OCI-M2 (cell line): Measurements from ENCODE around the gene PRDM4.

ENCODE experiments used
- DNase-seq: peaks from one replicate; lab custom pipeline; 2025; ENCODE audit not compliant: unreplicated experiment; lab: John Stamatoyannopoulos, UW

The PRDM4 gene, protein sequence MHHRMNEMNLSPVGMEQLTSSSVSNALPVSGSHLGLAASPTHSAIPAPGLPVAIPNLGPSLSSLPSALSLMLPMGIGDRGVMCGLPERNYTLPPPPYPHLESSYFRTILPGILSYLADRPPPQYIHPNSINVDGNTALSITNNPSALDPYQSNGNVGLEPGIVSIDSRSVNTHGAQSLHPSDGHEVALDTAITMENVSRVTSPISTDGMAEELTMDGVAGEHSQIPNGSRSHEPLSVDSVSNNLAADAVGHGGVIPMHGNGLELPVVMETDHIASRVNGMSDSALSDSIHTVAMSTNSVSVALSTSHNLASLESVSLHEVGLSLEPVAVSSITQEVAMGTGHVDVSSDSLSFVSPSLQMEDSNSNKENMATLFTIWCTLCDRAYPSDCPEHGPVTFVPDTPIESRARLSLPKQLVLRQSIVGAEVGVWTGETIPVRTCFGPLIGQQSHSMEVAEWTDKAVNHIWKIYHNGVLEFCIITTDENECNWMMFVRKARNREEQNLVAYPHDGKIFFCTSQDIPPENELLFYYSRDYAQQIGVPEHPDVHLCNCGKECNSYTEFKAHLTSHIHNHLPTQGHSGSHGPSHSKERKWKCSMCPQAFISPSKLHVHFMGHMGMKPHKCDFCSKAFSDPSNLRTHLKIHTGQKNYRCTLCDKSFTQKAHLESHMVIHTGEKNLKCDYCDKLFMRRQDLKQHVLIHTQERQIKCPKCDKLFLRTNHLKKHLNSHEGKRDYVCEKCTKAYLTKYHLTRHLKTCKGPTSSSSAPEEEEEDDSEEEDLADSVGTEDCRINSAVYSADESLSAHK

DNA sequence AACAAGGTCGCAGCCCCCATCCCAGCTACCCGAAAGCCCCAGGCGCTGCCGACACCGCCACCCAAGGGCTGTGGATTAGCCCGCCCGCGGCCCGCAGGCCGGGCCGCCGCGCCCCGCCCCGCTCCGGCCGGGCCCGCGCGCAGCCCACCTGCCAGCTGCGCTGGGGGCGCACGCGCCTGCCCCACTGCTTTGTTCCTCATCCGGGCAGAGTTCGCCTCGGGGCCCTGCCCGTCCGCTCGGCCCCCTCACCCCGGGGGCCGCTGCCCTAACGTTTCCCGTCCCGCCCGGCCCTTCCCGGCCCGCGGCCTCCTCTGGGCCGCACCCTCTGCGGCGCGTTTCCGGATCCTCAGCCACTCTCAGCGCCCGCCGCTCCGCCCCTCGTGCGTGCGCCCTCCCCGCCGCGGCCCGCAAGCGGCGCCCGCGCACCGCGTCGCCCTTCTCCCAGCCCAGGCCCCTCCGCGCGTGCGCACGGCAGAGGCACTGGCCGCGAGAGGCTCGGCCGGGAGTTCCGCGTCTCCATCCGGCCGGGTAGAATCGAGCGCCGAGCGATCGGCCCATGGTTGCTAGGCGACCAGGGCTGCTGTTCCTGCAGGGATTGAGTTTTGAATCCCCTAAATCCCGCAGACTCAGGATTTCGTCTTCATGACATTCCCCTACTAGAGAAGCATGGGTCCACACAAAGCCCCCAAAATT lies at the start of gene PRDM4:
PRDM4 (minus strand) TSS at position 329 of the 693 bp plus-strand sequence. CDS start 622 bp downstream, outside the sequence.
- DNase-seq, result peak; percentile 1

- DNase-seq, result no peak
These were observed 46.7 kb upstream of the PRDM4 start for GRCh38 chr12:107807471-107808150.

GRCh38 chr12:107805488-107806180 lies 44.7 kb upstream of the PRDM4 start:
- DNase-seq, result no peak

DNA sequence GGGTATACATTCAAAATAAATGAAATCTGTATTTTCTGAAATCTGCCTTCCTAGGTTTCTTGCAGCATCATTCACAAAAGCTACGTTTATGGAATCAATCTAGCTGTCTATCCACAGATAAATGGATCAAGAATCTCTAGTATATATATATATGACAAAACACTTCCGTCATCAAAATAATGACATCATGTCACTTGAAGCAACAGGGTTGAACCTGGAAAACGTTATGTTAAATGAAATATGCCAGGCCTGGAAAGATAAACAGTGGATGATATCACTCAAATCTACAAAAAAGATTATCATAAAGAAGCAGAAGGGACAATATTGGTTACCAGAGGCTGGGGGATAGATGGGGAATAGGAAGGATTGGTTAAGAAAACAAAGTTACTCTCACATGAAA lies 42.2 kb upstream of the PRDM4 start:
- no peak for DNase-seq

- no peak for DNase-seq
These were observed 40.2 kb upstream of the PRDM4 start for GRCh38 chr12:107801150-107801549.

DNA sequence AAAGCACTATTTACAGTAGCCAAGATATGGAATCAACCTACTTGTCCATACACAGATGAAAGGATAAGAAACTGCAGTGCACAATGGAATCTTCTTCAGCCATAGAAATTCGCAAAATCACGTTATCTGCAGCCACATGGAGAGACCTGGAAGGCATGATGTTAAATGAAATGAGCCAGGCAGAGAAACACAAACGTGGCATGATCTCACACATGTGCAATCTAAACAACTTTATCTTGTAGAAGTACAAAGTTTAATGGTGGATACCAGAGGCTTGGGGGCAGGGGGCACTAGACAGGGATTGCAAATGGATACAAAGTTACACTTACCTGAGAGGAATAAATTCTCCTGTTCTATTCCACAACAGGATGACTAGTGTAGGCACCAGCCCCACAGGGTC lies 37.6 kb upstream of the PRDM4 start:
- no peak for DNase-seq

- no peak for DNase-seq
These were observed 33.5 kb upstream of the PRDM4 start for GRCh38 chr12:107794451-107794850.

DNA sequence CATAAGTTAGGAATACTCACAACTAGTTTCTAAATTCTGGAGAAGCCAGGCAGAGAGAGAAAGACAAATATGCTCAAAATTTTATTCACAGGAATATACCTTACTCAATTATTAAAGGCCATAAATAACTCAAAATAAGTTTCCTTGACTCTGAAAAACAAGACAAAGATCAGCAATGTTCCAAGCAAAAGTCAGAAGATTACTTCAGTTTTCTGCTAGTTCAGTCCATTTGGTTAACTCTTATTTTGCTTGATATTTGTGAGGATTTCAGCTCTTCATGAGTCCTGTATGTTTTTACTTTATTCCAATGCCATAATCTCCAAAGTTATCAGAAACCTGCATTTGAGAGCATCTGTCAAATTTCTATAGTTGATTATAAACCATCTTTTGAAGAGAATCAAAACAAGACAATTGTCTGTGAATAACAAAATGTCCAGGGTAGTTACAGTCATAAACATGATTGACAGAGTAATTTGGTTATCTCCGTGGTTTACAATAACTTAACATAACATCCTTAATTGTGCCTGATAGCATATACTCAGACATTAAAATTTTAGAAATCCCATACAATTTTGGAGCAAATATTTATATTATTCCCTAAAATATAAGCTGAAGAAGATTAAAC lies 30.6 kb upstream of the PRDM4 start:
- no peak for DNase-seq

DNA sequence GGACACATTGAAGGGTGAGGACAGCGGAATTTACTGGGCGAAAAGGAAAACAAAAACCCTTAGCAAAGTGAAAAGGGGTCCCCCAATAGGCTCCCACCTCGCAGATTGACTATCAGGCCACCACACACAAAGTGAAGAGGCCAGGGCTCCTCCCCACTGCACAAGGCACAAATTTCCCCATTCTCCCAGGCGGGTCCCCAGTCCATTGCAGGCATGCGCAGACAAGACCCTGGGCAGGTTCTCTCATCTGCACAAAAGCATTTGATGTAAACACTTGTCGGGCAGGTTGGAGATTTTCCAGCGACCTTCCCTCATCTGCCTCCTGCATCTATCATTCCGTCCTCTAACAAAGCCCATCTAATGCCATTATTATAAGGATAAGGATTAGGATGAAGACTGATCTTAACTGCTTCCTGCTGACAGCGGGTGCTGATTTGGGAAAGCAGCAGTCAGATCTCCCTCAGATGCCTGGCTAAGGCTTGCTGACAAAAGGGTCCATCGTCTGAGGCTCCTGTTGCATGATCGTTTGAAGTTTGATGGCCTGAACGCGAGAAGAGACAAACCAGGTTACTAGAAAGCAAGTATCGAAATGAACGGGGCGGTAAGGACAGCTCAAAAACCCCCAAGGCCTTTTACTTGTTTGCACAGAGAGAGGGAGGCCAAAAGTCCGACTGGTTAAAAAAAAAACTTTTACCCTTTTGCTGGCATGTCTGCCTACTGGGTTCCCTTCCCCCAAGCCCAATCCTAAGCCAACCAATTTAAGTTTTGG lies 27.9 kb upstream of the PRDM4 start:
- no peak for DNase-seq

- DNase-seq, result no peak
These were observed 27.3 kb upstream of the PRDM4 start for GRCh38 chr12:107788281-107788680.

DNA sequence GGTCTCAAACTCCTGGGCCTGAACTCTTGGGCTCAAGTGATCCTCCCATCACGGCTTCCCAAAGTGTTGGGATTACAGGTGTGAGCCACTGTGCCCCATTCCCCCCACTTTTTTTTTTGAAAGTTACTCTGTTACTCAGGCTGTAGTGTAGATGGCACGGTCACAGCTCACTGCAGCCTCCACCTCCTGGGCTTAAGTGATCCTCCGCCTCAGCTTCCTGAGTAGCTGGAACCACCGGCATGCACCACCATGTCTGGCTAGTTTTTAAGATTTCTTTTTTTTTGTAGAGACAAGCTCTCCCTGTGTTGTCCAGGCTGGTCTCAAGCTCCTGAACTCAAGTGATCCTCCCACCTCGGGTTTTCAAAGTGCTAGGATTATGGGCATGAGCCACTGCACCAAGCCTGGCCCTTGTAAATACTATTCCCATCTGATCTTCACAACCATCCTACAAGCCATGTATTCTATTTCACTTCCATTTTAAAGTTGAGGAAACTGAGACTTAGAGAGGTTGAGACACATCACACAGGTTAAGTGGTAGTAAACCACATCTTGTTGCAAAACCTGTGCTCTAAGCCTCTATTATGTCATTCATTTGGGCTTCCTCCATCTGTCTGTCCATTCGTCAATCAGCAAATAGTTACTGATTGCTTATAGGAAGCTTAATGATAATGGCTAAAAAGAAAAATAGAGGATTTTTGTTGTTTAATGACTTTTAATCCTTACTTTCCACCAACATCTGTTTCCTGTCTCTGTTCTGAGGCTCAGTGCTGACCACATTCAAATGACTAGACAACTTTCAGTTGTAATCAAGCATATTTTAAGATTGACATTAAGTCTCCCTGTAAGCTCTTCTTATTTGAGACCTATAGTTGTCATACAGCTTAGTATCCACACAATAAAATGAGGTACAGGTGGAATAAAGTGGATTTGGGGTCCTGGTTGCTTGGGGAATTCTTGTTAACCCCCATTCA lies 22.8 kb upstream of the PRDM4 start:
- no peak for DNase-seq

DNA sequence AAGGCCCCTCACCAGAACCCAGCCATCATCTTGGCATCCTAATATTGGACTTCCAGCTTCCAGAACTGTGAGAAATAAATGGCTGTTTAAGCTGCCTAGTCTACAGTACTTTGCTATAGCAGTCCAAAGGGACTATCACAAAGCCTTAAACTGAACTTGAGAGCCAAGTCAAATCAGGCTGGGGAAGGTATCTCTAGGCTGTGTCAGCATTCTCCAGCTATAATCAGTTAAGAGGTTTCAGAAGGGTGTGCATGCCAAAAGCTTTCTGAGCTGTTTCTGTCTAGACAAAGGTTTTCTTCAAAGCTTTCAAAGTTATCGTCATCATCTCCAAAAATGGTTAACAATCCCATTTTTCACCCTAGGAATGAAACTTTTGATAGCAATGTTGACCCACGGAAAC lies 21.1 kb upstream of the PRDM4 start:
- no peak for DNase-seq

GRCh38 chr12:107780298-107780697 lies 19.4 kb upstream of the PRDM4 start:
- no peak for DNase-seq

DNA sequence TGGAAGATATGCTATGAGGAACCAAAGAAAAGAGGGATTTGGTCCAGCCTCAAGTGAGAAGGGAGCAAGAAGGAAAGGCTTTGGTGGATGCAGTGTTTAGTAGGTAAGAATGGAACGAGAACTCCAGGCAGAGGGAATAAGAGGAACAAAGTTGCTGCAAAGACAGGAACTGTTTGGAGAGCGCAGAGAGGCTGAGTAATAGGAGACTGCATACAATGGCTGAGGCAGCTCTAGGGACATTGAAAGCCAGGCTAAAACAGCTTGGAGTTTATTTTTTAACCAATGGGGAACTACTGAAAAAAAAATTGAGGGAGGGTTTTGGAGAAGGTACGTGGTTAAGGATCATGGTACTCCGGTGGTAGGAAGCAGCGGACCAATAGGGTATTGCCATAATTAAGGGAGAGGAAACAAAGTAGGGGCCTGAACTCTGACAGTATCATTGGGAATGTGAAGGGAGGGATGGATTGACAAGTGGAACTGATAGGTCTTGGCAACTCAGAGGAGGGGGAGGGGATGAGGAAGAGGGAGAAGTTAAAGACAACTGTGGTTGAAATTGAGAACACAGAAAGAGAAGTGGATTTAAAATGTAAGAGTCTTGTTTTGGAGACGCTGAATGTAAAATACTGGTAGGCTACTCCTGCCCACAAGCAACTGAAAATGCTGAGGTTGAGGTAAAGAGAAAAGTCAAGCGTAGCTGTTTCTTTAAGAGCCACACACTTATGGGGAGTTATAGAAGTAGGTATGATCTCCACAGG lies 18.3 kb upstream of the PRDM4 start:
- no peak for DNase-seq

DNA sequence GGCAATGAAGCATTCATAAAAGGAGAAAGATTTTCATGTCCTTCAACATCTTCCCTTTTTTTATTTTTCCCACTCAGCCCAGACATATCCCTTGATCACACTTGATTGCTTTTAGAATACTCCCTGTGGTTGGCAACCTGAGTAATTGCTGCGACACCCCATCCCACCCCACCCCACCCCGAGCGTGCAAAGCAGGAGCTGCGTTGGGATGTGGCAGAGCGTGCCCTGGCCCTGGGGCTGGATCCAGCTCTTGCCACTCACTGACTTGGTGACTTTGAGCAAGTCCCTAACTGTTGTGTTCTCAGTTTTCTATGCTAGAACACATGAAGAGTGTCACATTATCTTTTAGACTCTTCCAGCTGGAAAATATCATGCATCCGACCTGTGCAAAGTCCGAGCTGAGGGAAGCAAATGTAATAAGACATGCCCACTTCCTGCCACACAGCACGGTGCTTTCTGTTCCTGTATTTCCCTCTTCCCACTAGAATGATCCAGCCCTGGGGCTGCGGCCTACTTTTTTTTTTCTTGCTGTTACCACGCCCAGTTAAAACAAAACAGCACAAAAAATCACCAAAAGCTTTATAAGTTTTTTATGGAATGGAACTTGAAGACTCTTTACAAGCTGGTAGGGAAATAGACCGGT lies 17.6 kb upstream of the PRDM4 start:
- DNase-seq, result no peak

GRCh38 chr12:107776171-107776570 lies 15.2 kb upstream of the PRDM4 start:
- no peak for DNase-seq
